Stimulated activated CD8-positive, alpha-beta memory T cell treated with anti-CD3 and anti-CD28 coated beads, Interleukin-7, amount 100 ng/mL, for 4 hours (primary cell): ENCODE measurements around the gene PINK1.

Experiments used
- DNase-seq, 2 donors: peaks; one replicate each; pipeline ENCODE4 v3.0.0-alpha.2; 2020; ENCODE audit warnings: low read depth in 2 of 2

Gene PINK1

GRCh38 chr1:20680269-20680668, 47.0 kb downstream of the PINK1 start:
- no peak for DNase-seq

DNA sequence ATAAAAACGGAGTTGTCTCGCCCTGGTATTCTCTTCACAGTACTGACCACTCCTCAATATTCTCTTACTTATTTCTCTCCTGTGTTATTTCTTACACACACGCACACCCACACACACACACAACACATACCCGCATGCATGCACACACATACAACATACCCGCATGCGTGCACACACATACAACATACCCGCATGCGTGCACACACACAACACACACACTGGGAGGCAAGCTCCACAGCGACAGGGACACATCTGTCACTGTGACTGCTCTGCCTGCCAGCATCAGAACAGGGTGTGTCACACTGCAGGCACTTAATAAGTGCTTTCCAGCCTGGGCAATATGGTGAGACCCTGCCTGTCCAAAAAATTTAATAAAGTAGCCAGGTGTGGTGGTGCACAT, 48.7 kb downstream of the PINK1 start:
- no peak for DNase-seq

DNA sequence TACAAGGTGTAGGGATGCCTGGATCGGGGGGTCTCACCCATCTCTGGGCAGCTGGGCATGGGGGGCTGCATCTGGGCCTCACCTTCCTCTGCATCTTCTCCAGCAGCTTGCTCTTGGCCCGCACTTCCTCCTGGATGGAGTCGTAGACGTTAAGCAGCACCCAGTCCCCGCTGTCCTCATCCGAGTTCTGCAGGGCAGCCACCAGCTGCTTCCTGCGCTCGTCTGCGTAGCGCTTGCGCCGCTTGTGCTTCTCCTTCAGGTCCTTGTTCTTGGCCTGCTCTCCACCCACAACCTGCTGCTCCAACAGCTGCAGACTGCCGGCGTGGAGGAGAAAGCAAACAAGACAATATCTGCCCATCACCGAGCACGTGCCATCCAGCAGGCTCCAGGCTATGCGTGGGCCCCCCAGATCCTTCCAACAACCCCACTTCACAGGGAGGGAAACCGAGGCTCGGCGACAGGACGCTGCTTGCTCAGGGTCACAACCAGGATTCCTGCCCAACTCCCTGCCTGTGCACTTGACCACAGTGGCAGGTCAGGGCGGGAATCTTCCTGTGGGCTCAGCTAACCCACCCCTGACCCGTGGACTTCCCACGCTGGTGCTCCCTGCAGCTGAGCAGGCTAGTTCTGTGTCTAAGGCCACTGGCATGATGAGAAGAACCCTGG, 49.4 kb downstream of the PINK1 start:
- no peak for DNase-seq

DNA sequence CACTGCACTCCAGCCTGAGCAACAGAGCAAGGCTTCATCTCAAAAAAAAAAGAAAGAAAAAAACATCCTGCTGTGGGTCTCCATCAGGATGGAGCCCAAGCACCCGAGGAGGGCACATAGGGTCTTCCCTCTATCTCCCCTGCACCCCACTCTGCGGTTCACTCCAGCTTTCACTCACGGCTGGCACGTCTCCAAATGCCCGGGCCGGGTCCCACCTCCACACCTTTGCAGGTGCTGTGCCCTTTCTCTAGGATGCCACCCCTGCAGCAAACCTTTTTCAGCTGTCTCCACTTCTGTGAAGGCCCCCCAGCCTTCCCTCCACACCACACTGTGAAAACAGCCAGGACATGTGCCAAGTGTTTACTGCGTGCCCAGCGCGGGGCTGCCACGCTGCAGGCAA, 50.4 kb downstream of the PINK1 start:
- no peak for DNase-seq

DNA sequence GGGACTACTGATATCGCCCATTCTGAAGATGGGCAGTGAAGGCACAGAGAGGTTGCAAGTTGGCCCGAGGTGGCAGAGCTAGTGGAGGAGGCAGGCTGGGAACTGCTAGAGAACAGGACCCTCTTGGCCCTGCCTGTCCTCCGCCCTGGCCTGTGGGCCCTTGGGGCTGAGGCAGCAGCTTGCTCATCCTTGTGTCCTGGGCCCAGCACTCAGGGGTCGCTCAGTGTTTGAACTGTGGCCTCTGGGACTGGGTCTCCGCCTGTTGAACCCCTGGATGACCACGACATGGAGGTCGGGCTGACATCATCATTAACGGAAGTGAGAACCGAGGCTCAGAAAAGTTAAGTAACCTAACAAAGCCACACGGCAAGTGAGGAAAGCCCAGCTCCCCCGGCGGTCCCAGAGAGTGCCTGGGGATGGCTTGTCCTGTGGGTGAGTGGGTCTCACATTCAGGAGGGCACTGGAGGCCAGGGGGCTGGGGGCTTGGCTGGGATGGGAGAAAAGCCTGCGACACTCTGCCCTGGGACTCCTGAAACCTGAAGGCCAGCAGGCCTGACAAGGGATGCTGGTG, 50.9 kb downstream of the PINK1 start:
- no peak for DNase-seq

DNA sequence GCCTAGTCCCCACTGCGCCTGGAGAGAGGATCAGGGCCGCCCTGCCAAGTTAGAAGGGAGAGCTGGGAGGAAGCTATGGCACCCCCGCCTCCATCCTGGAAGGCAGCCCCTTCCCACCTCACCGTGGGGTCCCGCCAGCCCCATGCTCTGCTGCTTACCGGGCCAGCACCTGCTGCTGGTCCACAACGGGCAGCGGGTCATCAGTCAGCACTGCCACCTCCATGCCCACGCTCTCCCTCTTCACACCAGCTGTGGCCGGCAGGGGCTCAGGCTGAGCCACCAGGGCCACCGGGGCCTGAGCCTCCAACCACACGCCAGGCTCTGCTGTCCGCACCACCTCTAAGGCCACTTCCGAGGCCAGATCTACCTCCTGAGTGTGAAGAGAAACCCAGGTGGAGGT, 51.4 kb downstream of the PINK1 start:
- DNase-seq = no peak

DNA sequence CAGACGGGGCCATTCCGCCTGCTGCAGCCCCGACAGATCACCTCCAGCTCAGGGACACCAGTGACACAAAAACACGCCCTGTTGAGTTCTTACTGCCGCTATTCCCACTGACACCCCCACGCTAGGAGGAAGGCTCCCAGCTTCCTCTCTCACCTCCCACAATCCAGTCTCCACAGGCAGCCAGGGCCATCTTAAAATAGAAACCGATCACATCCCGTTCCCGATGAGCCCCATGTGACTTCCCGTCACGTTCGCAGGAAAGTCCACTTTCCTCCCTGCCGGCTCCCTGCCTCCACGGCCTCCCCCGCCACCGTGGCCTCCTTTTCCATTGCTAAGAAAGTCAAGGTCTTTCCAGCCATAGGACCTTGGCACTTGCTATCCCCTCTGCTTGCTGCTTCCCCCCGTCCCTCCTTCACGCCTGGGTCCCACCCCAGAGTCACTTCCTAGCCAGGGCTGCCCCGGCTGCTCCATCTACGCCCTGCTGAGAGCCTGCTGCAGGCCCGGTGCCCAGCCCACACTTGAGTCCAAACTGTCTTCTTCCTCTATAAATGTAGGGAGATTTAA, 51.9 kb downstream of the PINK1 start:
- no peak for DNase-seq

GRCh38 chr1:20685741-20686140, 52.5 kb downstream of the PINK1 start:
- no peak for DNase-seq

- no peak for DNase-seq
Observed at GRCh38 chr1:20686883-20687725, 53.8 kb downstream of the PINK1 start.

GRCh38 chr1:20689645-20690056, 56.4 kb downstream of the PINK1 start:
- no peak for DNase-seq

DNA sequence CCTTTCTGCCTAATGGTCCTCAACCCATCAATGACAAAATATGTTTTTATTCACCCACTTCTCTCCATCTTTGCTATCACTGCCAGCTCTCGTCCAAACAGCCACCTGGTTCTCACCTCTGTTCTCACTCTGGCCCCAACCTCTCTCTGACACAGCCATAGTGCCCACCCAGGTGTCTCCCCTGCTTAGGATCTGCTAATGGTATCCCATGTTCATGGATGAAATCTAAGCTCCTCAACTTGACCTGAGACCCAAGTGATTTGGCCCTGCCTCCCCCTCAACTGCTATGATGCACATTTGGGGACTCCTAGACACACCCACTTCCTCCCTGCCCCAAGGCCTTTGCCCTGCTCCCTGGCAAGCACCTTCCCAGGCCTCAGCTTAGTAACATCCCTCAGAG, 58.6 kb downstream of the PINK1 start:
- no peak for DNase-seq

GRCh38 chr1:20693623-20694022, 60.4 kb downstream of the PINK1 start:
- no peak for DNase-seq

DNA sequence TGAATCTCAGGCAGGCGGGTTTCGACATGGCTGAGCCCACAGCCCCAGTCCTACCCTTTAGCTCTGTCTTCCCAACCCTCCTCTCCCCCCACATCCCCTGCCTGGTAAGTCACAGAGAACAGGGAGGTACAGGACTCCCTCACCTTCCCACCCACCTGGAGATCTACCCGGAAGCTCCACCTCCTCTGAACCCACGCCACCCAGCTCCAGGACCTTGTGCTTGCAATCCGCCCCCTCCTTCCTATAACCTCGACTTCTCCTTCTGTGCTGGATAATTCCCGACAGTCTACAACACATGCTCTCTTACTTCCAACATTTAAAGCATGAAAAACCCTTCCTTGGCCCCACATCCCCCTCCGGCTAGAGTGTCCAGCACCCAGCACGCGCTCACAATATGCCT, 62.3 kb downstream of the PINK1 start:
- no peak for DNase-seq

GRCh38 chr1:20696397-20697333, 63.4 kb downstream of the PINK1 start:
- peak; percentile 30 to 50 for DNase-seq

DNA sequence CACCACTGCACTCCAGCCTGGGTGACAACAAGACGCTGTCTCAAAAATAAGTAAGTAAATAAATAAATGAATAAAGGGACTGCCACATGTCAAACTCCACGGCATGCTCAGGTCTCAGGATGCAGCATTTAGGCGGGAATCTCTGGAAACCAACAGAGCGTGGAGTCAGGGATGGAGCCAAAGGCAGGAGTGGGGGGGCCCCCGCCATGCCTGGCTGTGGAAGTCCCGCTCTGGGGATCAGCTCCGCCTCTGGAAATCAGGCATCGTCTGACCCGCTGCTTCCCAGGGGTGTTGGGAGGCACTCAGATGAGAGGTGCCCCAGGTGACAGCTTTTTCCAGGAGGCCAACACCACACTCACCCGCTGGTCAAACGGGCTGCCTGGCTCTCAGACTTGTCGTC, 64.3 kb downstream of the PINK1 start:
- no peak for DNase-seq

GRCh38 chr1:20698195-20698910, 65.1 kb downstream of the PINK1 start:
- no peak for DNase-seq

- DNase-seq = no peak
Observed at GRCh38 chr1:20699558-20699957, 66.3 kb downstream of the PINK1 start.

DNA sequence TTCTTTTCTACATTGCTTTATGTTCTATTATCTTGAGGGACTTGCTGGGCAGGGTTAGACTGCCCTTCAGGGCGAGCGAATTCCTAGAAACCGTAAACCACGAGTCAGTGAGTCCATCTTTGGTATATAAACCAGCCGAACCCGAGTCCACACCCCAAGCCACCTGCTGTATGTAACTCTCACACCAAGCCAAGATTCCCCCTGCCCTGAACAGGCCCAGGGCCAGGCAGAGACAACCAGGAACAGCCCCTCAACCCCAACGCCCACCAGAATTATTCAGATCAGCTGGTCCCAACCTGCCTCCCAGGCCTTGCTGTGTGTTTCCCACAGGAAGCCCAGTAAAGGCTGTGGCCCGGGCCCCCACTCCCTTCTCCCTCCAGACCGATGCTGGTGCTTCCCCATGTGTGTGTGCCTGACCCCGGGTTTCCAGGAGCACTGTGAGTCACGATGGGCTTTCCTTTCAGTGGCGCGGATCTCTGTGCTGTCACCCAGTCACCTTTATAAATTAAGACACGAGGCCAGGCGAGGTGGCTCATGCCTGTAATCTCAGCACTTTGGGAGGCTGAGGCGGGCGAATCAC, 67.5 kb downstream of the PINK1 start:
- DNase-seq = no peak
